Thymus (tissue), 11 donors: ENCODE data around the gene CADM2. TPM values are rescaled to one million over a fixed set of nuclear protein-coding genes. Genes with fewer than 3 reads are reported as not detected.

Experiments
- DNase-seq, 9 donors: peaks; one replicate each; pipeline ENCODE4 v3.0.0-alpha.2; 2013; ENCODE audit warnings: low spot score in 9 of 9, low read depth in 6 of 9, missing footprints in 1 of 9
- H3K27ac ChIP-seq, 2 donors: one replicate each; pipeline ENCODE4 v1.5.1; 2013; ENCODE audit warnings: control low read depth in 1 of 2, low read depth in 1 of 2, low read length in 1 of 2, mild to moderate bottlenecking in 1 of 2, moderate library complexity in 1 of 2
- H3K27me3 ChIP-seq, 2 donors: one replicate each; pipeline ENCODE4 v1.5.1; 2013; ENCODE audit warnings: low read length in 1 of 2; ENCODE audit not compliant: control insufficient read depth in 2 of 2, insufficient read depth in 1 of 2
- H3K36me3 ChIP-seq, 2 donors: one replicate each; pipeline ENCODE4 v1.5.1; 2013; ENCODE audit warnings: low read length in 1 of 2, mild to moderate bottlenecking in 1 of 2, moderate library complexity in 1 of 2; ENCODE audit not compliant: control insufficient read depth in 2 of 2, insufficient read depth in 2 of 2
- H3K4me1 ChIP-seq, 2 donors: one replicate each; pipeline ENCODE4 v1.5.1; 2013; ENCODE audit warnings: low read length in 2 of 2; ENCODE audit not compliant: control insufficient read depth in 2 of 2, insufficient read depth in 2 of 2
- H3K4me3 ChIP-seq, 2 donors: one replicate each; pipeline ENCODE4 v1.5.1; 2013; ENCODE audit warnings: low read length in 2 of 2, control low read depth in 1 of 2, mild to moderate bottlenecking in 1 of 2
- H3K9me3 ChIP-seq, 2 donors: one replicate each; pipeline ENCODE4 v1.5.1; 2013; ENCODE audit warnings: low read length in 1 of 2, mild to moderate bottlenecking in 1 of 2; ENCODE audit not compliant: control insufficient read depth in 2 of 2, insufficient read depth in 1 of 2
- WGBS: extraction: QIAGEN DNeasy Blood & Tissue Kit; methylation state at CpG from one replicate; pipeline ENCODE4 v1.1.7; 2013; 5-methylcytosine and 5-hydroxymethylcytosine counted together
- polyA plus RNA-seq: library from polyadenylated mRNA; stranded (reverse); fragments of 200-250 nt; gene quantifications from one replicate; pipeline ENCODE4 v1.2.3, GENCODE V29; 2013
- total RNA-seq: library from RNA; stranded (reverse); fragments of 120-200 nt; gene quantifications from one replicate; pipeline ENCODE4 v1.2.4, GENCODE V29; 2013
- donor health status: healthy.

CADM2 gene
- total and polyA plus RNA-seq, 2 donors: 0.14 to 0.66 TPM

- Histone ChIP-seq H3K36me3 (no peaks in the 10 kb centered on the region), H3K27ac (no peak overlapping the region), H3K27me3 (no peaks in the 10 kb centered on the region), H3K4me1 (no peaks in the 10 kb centered on the region), H3K9me3 (no peaks in the 10 kb centered on the region), H3K4me3 (no peak overlapping the region)
- WGBS: 90% methylated on average over 4 of the region's 4 CpGs
- DNase-seq: no peak
These were observed 822.0 kb downstream of the CADM2 start for GRCh38 chr3:85780806-85781205.

DNA sequence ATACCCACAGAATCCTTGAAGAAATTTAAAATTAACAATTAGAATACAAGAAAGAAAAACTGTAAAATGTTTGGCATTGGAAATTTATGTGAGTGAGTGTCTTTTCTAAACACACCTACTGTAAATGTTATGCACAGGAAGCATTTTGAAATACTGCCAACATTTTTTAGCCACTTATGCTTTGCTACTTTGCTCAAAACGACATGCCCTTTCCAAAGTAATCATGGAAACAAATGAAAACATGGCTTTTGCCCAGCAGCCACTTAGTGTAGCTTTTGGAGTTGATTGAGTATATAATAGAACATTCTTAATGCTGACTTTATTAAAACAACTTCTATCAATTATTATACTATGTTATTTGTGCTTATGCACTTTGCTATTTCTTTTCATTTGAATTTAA is 823.0 kb downstream of the CADM2 start:
- DNase-seq: no peak

DNA sequence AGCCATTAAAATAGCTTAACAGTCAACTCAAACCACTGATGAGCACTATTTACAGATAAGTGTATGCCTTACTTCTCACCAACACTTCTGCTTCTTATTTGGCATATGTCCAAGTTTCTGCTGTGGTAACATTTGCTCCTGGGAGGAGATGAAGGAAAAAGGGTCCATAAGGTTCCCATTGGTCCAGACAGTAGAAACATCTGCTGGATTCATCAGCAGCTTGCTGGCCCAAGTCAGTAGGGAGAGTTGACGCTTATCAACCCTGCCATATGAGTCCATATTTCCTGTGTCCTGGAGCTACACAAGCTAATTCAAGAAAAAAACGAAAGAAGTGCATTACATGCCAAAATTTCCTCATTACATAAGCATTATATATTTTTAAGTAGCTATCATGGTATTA is 824.5 kb downstream of the CADM2 start:
- Histone ChIP-seq H3K27me3 (no peaks in the 10 kb centered on the region), H3K36me3 (no peaks in the 10 kb centered on the region), H3K4me1 (no peaks in the 10 kb centered on the region), H3K27ac (no peak overlapping the region), H3K4me3 (no peak overlapping the region), H3K9me3 (no peaks in the 10 kb centered on the region)
- 26% methylated on average over 2 of the region's 2 CpGs for WGBS
- no peak for DNase-seq

More for the DNA sequence above, 823.0 kb downstream of the CADM2 start:
- no peaks in the 10 kb centered on the region for H3K4me1 ChIP-seq
- WGBS: 24% methylated on average over 1 of the region's 1 CpG
- H3K4me3 ChIP-seq: no peak overlapping the region
- no peak overlapping the region for H3K27ac ChIP-seq
- no peaks in the 10 kb centered on the region for H3K36me3 ChIP-seq
- no peaks in the 10 kb centered on the region for H3K27me3 ChIP-seq
- H3K9me3 ChIP-seq: no peaks in the 10 kb centered on the region

DNA sequence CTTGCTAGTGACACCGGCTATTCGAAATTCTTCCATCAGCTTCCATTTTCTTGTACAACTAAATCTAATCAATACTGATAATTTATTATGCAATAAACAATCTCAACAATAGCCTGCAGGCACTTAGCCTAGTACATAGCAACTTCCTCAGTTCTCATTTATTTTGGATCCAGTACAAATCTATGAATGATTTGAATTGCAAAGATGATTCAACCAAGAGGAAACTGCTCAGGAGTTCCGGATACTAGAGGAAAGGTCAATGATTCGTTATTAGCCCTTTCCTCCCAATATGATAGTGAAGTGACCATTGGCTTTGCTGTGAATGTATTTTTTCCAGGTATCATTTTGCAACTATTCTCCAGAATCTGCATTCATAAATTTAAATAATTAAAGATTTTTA is 827.0 kb downstream of the CADM2 start:
- H3K36me3 ChIP-seq: no peaks in the 10 kb centered on the region
- peaks cover 0 to 4% of the 10 kb centered on the region in 2 donors for H3K9me3 ChIP-seq
- no peaks in the 10 kb centered on the region for H3K27me3 ChIP-seq
- no peaks in the 10 kb centered on the region for H3K4me1 ChIP-seq
- no peak for DNase-seq
- 93% methylated on average over 4 of the region's 4 CpGs for WGBS
- no peak overlapping the region for H3K27ac ChIP-seq
- H3K4me3 ChIP-seq: no peak overlapping the region

DNA sequence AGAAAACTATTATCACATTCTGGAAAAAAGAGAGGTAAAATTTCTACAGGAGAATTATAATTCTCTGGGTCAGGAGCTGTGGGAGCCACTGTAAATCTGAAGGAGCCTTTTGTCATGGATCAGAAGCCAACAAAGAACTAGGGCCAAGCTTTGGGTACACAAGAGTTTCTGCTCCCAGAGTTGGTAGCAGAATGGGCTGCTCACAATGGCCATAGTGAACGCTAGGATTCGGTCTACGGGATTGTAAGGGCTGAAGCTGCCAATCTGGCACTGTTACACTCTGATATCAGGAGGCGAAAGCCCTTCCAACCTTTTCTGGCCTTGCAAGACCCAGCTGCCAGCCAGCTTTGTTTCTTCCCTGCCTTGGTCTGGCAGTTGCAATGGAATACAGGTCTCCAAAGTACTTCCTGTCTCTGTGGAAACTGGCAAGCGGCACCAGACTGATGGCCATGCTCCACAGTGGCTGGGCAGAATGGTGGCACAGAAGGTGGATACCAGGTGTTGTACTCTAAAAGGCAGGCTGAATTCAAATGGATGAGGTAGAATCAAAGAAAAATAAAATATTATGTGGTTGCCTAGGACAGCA is 831.7 kb downstream of the CADM2 start:
- H3K27ac ChIP-seq: no peak overlapping the region
- WGBS: 96% methylated on average over 5 of the region's 5 CpGs
- no peak for DNase-seq

DNA sequence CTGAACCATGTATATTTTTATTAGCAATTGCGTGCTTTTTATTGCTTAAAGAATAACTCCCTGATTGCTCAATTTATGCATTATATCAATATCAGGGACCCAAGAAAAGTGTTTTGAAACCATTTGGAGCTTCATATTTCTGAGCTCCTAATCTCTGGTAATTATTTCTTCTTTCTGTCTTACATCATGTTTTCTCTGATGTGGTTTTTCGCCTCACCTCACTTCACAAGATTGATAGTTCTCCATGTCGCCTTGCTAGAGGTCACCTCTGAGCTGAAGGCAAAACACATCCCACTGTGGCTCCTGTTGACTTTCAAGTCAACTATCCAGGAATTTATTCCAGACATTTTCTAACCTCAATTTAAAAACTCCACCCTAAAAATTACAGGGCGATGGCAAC is 837.4 kb downstream of the CADM2 start:
- WGBS: 66% methylated on average over 4 of the region's 4 CpGs
- Histone ChIP-seq H3K4me1 (no peaks in the 10 kb centered on the region), H3K9me3 (peaks cover 0 to 5% of the 10 kb centered on the region in 2 donors), H3K36me3 (no peaks in the 10 kb centered on the region), H3K27me3 (no peaks in the 10 kb centered on the region), H3K27ac (no peak overlapping the region), H3K4me3 (no peak overlapping the region)
- no peak for DNase-seq

More for the DNA sequence above, 831.7 kb downstream of the CADM2 start:
- H3K27me3 ChIP-seq: no peaks in the 10 kb centered on the region
- no peaks in the 10 kb centered on the region for H3K4me1 ChIP-seq
- no peak overlapping the region for H3K4me3 ChIP-seq
- H3K9me3 ChIP-seq: peaks cover 0 to 5% of the 10 kb centered on the region in 2 donors
- no peaks in the 10 kb centered on the region for H3K36me3 ChIP-seq

GRCh38 chr3:85800676-85801075 is 841.9 kb downstream of the CADM2 start:
- H3K36me3 ChIP-seq: no peaks in the 10 kb centered on the region
- WGBS: 76% methylated on average over 3 of the region's 3 CpGs
- no peaks in the 10 kb centered on the region for H3K4me1 ChIP-seq
- no peak for DNase-seq
- H3K27ac ChIP-seq: no peak overlapping the region
- H3K27me3 ChIP-seq: no peaks in the 10 kb centered on the region
- peaks cover 0 to 5% of the 10 kb centered on the region in 2 donors for H3K9me3 ChIP-seq
- H3K4me3 ChIP-seq: no peak overlapping the region

DNA sequence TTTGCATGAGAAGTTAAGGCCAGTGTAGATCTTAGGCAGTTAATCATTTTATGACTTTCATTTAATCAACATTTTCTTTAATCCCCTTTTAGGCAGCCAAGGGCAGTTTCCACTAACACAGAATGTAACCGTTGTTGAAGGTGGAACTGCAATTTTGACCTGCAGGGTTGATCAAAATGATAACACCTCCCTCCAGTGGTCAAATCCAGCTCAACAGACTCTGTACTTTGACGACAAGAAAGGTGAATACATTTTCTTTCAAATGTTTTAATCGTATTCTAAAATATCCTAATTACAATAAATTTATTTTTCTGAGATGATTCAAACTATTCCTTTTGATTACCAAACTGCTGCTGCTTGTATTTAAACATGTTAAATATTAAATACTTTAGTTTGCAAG is 843.2 kb downstream of the CADM2 start:
- DNase-seq: no peak
- Histone ChIP-seq H3K9me3 (peaks cover 0 to 5% of the 10 kb centered on the region in 2 donors), H3K27ac (no peak overlapping the region), H3K4me3 (no peak overlapping the region), H3K27me3 (no peaks in the 10 kb centered on the region), H3K4me1 (no peaks in the 10 kb centered on the region), H3K36me3 (no peaks in the 10 kb centered on the region)
- WGBS: 34% methylated on average over 3 of the region's 3 CpGs

DNA sequence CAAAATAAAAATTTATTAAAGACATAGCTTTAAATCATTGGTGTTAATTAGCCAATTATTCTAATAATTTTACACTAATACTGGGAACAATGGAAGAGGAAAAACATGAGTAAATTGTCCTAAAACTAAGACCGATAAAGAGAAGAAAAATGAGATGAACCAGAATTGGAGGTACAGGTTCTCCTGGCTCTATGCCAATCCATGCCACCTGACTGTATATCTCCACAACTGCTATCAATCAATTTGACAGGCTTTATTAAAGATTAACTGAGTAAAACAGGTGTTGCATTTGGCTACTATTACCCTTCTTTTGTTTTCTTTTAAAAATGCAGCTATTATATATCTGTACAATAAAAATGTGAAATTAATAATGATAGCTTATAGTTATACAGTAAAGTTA is 850.0 kb downstream of the CADM2 start:
- Histone ChIP-seq H3K4me3 (no peak overlapping the region), H3K9me3 (no peaks in the 10 kb centered on the region), H3K27ac (no peak overlapping the region), H3K36me3 (no peaks in the 10 kb centered on the region), H3K27me3 (no peaks in the 10 kb centered on the region), H3K4me1 (no peaks in the 10 kb centered on the region)
- no peak for DNase-seq
- WGBS: 87% methylated on average over 1 of the region's 1 CpG
